ENCODE measurements around the gene MRAP2. TPM values are rescaled to one million over a fixed set of nuclear protein-coding genes. Genes with fewer than 3 reads are reported as not detected.

The MRAP2 gene
- total and polyA plus RNA-seq, 2 experiments from 2014 or later = 8.7 to 20.6 TPM

GRCh38 chr6:84013354-84013753, 20.2 kb upstream of the MRAP2 start:
- Histone ChIP-seq H3K27me3 (no peaks in the 10 kb centered on the region), H3K4me1 (ENCODE audit: low read depth) (no peaks in the 10 kb centered on the region), H3K27ac (no peak overlapping the region), H3K4me3 (no peak overlapping the region), H3K36me3 (no peaks in the 10 kb centered on the region), H3K9me3 (ENCODE audit: low read depth) (no peaks in the 10 kb centered on the region)
- no peak for TF ChIP-seq CTCF (IDR thresholded peaks at IDR 0.05; ENCODE audit: low read depth, low read length)
- no peak for DNase-seq (ENCODE audit: low read depth in 1 of 2, low spot score in 1 of 2)

- H3K4me3 ChIP-seq = no peak overlapping the region
- H3K9me3 ChIP-seq (ENCODE audit: low read depth) = no peaks in the 10 kb centered on the region
- H3K4me1 ChIP-seq (ENCODE audit: low read depth) = no peaks in the 10 kb centered on the region
- H3K27me3 ChIP-seq = no peaks in the 10 kb centered on the region
- DNase-seq (ENCODE audit: low read depth in 1 of 2, low spot score in 1 of 2) = no peak
- H3K36me3 ChIP-seq = no peaks in the 10 kb centered on the region
- no peak overlapping the region for H3K27ac ChIP-seq
- TF ChIP-seq CTCF (IDR thresholded peaks at IDR 0.05; ENCODE audit: low read depth, low read length) = no peak
Measured at GRCh38 chr6:84013931-84014330, 19.6 kb upstream of the MRAP2 start.

GRCh38 chr6:84016029-84016428, 17.5 kb upstream of the MRAP2 start:
- Histone ChIP-seq H3K4me1 (ENCODE audit: low read depth) (no peaks in the 10 kb centered on the region), H3K27me3 (no peaks in the 10 kb centered on the region)
- no peak for TF ChIP-seq CTCF (IDR thresholded peaks at IDR 0.05; ENCODE audit: low read depth, low read length)

GRCh38 chr6:84017709-84018452, 15.7 kb upstream of the MRAP2 start:
- TF ChIP-seq CTCF (IDR thresholded peaks at IDR 0.05; ENCODE audit: low read depth, low read length) = no peak
- H3K27me3 ChIP-seq = no peaks in the 10 kb centered on the region
- no peaks in the 10 kb centered on the region for H3K9me3 ChIP-seq (ENCODE audit: low read depth)
- no peak overlapping the region for H3K27ac ChIP-seq
- no peak overlapping the region for H3K4me3 ChIP-seq
- DNase-seq (ENCODE audit: low read depth in 1 of 2, low spot score in 1 of 2) = no peak
- no peaks in the 10 kb centered on the region for H3K4me1 ChIP-seq (ENCODE audit: low read depth)
- H3K36me3 ChIP-seq = no peaks in the 10 kb centered on the region

More at GRCh38 chr6:84016029-84016428, 17.5 kb upstream of the MRAP2 start:
- Histone ChIP-seq H3K9me3 (ENCODE audit: low read depth) (no peaks in the 10 kb centered on the region), H3K36me3 (no peaks in the 10 kb centered on the region), H3K4me3 (no peak overlapping the region), H3K27ac (no peak overlapping the region)
- DNase-seq (ENCODE audit: low read depth in 1 of 2, low spot score in 1 of 2) = no peak

- TF ChIP-seq CTCF (IDR thresholded peaks at IDR 0.05; ENCODE audit: low read depth, low read length) = no peak
- Histone ChIP-seq H3K27me3 (no peaks in the 10 kb centered on the region), H3K4me3 (no peak overlapping the region), H3K9me3 (ENCODE audit: low read depth) (no peaks in the 10 kb centered on the region), H3K4me1 (ENCODE audit: low read depth) (no peaks in the 10 kb centered on the region), H3K27ac (no peak overlapping the region), H3K36me3 (no peaks in the 10 kb centered on the region)
- no peak for DNase-seq (ENCODE audit: low read depth in 1 of 2, low spot score in 1 of 2)
Measured at GRCh38 chr6:84018453-84019061, 15.0 kb upstream of the MRAP2 start.

Data from cardiac muscle cell (in vitro differentiated cells and primary cell).